Gastrocnemius medialis (tissue), 4 donors: ENCODE data around the gene AGO3.

Experiments
- POLR2A ChIP-seq, 2 donors: fragments of 450-650 bp; IDR thresholded peaks; one replicate each; pipeline ENCODE4 v1.6.1; 2017; ENCODE audit warnings: antibody characterized with exemption in 2 of 2, mild to moderate bottlenecking in 2 of 2, moderate library complexity in 2 of 2
- TF ChIP-seq, protein P1 (sequence below), 5 experiments: fragments of 450-650 bp in 3 of 5; fragments of 200-600 bp in 2 of 5; sonication (generic) in 2 of 5; IDR thresholded peaks in 4 of 5; conservative IDR thresholded peaks in 1 of 5; 1 replicate in 4 of 5; 2 replicates in 1 of 5; pipeline ENCODE4 v1.5.1; 2016 to 2019; ENCODE audit warnings: antibody characterized with exemption in 5 of 5, mild to moderate bottlenecking in 3 of 5, moderate library complexity in 3 of 5

- TF ChIP-seq POLR2A (IDR thresholded peaks at IDR 0.05): no peak
- TF ChIP-seq, protein P1, sequence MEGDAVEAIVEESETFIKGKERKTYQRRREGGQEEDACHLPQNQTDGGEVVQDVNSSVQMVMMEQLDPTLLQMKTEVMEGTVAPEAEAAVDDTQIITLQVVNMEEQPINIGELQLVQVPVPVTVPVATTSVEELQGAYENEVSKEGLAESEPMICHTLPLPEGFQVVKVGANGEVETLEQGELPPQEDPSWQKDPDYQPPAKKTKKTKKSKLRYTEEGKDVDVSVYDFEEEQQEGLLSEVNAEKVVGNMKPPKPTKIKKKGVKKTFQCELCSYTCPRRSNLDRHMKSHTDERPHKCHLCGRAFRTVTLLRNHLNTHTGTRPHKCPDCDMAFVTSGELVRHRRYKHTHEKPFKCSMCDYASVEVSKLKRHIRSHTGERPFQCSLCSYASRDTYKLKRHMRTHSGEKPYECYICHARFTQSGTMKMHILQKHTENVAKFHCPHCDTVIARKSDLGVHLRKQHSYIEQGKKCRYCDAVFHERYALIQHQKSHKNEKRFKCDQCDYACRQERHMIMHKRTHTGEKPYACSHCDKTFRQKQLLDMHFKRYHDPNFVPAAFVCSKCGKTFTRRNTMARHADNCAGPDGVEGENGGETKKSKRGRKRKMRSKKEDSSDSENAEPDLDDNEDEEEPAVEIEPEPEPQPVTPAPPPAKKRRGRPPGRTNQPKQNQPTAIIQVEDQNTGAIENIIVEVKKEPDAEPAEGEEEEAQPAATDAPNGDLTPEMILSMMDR (IDR thresholded peaks at IDR 0.05 in 4 of 5, conservative IDR thresholded peaks at IDR 0.05 in 1 of 5): no peak
Measured at GRCh38 chr1:36108314-36108713, 177.4 kb downstream of the AGO3 start.
